ENCODE measurements around the gene SRSF3.

Gene SRSF3

DNA sequence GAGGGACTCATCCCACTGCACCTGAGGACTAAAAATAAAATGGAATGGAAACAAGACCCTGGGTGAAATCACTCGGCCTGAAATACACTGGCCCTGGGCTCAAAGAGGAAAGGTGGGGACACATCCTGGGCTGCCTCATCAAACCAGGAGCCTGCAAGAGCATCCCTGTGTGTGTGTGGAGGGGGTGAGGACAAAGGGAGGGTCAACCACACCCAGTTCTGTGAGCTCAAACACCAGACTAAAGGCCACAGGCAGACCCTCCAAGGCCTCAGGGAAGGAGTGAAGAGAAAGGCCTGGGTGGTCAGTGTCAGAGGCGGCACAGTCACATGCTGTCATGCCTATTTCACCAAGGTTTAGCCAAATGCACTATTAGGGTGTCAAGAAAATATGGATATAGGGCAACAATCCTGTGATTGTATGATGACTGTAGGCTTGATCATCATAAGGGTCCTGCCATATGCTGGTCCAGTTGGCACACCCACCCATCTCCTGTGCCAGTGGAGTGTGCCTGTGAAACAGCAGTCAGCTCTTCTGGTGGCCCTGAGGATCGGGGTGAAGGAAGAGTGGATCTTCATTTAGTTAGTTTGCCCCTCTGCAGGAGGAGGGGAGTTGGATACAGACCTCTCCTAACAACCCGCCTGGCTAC, 28.9 kb downstream of the SRSF3 start:
- no peak for DNase-seq (ENCODE audit: low read depth, low spot score)

DNA sequence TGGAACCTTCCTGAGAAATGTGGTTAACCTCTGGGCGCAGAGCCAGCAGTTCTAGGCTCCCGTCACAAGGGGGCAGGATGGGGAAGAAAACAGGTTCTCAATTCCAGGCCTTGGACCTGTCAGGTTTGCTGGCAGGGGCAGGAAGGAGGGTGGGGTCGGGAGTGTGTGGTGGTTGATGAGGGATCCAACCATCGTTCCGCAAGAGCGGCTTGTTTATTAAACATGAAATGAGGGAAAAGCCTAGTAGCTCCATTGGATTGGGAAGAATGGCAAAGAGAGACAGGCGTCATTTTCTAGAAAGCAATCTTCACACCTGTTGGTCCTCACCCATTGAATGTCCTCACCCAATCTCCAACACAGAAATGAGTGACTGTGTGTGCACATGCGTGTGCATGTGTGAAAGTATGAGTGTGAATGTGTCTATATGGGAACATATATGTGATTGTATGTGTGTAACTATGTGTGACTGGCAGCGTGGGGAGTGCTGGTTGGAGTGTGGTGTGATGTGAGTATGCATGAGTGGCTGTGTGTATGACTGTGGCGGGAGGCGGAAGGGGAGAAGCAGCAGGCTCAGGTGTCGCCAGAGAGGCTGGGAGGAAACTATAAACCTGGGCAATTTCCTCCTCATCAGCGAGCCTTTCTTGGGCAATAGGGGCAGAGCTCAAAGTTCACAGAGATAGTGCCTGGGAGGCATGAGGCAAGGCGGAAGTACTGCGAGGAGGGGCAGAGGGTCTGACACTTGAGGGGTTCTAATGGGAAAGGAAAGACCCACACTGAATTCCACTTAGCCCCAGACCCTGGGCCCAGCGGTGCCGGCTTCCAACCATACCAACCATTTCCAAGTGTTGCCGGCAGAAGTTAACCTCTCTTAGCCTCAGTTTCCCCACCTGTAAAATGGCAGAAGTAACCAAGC, 29.6 kb downstream of the SRSF3 start:
- peak; percentile 90 for DNase-seq (ENCODE audit: low read depth, low spot score)

DNA sequence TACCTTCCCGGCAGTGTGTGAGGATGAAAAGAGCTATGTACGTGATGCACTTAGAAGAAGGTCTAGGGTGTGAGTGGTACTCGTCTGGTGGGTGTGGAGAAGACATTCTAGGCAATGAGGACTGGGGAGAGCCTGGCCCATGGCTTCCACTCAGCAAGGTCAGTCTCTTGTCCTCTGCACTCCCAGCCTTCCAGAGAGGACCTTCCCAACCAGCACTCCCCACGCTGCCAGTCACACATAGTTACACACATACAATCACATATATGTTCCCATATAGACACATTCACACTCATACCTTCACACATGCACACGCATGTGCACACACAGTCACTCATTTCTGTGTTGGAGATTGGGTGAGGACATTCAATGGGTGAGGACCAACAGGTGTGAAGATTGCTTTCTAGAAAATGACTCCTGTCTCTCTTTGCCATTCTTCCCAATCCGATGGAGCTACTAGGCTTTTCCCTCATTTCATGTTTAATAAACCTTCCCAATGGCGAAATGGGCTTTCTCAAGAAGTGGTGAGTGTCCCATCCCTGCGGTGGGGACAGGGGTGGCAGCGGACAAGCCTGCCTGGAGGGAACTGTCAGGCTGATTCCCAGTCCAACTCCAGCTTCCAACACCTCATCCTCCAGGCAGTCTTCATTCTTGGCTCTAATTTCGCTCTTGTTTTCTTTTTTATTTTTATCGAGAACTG, 30.4 kb downstream of the SRSF3 start:
- DNase-seq (ENCODE audit: low read depth, low spot score): no peak

DNA sequence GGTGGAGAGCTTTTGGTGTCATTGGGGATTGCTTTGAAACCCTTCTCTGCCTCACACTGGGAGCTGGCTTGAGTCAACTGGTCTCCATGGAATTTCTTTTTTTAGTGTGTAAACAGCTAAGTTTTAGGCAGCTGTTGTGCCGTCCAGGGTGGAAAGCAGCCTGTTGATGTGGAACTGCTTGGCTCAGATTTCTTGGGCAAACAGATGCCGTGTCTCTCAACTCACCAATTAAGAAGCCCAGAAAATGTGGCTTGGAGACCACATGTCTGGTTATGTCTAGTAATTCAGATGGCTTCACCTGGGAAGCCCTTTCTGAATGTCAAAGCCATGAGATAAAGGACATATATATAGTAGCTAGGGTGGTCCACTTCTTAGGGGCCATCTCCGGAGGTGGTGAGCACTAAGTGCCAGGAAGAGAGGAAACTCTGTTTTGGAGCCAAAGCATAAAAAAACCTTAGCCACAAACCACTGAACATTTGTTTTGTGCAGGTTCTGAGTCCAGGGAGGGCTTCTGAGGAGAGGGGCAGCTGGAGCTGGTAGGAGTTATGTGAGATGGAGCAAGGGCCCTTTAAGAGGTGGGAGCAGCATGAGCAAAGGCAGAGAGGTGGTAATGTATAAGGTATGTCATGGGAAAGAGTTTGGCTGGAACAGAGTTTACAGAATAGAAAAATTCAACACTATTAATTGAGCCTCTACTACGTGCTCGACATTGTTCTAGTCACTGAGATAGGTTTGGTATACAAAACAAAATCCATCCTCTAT, 31.2 kb downstream of the SRSF3 start:
- DNase-seq (ENCODE audit: low read depth, low spot score): no peak

DNA sequence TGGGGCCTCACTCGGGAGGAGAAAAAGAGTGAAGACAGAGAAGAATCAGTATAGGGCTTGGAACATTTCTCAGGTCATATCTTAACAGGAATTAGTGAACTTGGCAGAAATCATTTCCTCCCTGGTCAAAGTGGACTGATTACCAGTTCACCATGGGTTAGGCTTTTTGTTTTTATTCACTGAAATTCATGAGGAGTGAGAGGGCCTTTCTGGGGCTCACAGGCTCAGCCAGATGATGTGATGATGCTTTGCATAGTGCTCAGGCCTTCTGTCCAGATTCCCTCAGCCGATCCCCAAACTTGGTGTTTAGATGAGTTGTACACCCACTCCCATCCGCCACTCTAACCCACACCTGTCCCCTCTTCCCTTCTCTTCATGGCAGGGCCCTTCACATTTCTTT, 32.5 kb downstream of the SRSF3 start:
- no peak for DNase-seq (ENCODE audit: low read depth, low spot score)

DNA sequence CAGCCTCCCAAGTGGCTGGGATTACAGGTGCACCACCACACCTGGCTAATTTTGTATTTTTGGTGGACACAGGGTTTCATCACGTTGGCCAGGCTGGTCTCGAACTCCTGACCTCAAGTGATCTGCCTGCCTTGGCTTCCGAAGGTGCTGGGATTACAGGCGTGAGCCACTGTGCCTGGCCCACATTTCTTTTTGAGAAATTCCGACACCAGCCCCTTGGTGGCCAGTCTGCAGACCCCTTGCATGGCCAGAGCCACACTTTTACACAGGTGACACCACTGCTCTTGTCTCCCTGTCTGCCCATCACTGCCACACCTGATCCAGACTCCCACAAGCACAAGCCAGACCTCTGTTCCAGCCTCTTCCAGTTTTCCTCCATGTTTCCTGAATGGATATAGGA, 33.0 kb downstream of the SRSF3 start:
- no peak for DNase-seq (ENCODE audit: low read depth, low spot score)

DNA sequence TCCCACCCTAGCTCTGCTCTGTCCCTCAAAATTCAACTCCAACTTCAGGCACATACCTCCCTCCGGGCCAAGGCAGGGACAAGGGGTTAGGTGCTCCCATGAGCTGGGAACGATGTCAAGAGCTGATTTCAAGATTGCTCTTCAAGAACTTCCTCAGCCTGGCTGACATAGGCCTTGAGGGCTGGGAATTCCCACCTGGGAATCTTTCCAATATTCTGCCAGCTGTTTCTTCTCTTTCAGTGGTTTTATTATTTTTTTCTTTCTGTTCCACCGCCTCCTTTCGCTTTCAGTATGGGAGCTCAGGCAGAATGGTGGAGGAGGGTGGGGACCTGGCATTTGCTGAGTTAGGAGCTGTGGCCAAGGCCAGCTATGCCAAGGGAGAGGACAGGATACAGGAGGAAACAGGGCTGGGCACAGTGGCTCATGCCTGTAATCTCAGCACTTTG, 33.7 kb downstream of the SRSF3 start:
- DNase-seq (ENCODE audit: low read depth, low spot score): no peak

DNA sequence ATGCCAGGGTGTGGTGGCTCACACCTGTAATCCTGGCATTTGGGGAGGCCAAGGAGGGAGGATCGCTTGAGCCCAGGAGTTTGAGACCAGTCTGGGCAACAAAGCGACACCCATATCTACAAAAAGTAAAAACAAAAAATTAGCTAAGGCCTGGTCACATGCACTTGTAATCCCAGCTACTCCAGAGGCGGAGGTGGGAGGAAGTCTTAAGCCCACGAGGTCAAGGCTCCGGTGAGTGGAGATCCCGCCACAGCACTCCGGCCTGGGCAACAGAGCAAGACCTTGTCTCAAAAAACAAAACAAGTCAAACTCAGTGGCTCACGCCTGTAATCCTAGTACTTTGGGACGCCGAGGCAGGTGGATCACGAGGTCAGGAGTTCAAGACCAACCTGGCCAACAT, 35.6 kb downstream of the SRSF3 start:
- DNase-seq (ENCODE audit: low read depth, low spot score): no peak

DNA sequence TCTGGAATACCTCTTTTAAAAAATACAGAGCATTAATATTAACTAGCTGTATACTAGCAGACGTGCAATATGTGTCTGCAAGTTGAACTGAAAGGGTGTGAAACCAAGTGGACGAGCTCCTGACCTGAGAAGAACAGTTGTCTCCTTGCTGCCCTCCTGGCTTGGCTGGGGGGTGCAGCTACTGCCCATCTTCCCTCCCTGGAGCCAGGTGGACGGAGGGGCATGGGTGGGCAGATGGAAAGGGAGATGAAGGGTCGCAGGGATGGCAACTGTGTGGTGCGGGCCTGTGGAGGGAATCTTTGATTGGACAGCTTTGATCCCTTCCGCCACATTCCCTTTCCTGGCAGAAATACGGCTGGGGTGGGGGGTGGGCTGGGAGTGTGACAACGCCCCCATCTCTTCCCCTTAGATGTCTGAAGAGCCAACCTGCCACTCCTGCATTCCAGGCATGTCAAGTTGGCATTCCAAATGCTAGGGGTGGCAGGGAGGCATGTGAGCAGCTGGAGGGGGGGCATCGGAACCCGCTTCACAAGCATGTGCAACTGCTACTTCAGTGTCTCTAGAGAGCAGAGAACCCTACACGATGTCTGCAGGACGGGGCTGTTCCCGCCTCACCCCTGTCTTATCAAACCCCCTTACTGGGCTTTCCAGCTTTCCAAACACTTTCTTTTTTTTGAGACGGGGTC, 37.3 kb downstream of the SRSF3 start:
- peak; percentile 32 for DNase-seq (ENCODE audit: low read depth, low spot score)

DNA sequence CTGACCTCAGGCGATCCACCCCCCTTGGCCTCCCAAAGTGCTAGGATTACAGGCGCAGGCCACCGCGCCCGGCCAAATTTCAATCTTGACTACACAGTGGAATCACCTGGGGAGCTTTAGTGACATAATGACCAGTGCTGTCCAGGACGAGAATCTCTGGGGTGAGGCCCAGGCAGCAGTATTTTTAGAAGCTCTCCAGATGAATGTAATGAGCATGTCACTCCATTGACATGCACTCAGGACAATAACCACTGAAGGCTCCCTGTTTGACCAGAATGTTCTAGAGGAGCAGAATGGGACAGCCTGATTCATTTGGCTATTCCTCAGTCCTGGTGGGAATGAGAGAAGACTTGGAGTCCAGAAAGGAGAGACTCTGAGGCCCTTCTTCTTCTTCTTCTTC, 39.2 kb downstream of the SRSF3 start:
- no peak for DNase-seq (ENCODE audit: low read depth, low spot score)

DNA sequence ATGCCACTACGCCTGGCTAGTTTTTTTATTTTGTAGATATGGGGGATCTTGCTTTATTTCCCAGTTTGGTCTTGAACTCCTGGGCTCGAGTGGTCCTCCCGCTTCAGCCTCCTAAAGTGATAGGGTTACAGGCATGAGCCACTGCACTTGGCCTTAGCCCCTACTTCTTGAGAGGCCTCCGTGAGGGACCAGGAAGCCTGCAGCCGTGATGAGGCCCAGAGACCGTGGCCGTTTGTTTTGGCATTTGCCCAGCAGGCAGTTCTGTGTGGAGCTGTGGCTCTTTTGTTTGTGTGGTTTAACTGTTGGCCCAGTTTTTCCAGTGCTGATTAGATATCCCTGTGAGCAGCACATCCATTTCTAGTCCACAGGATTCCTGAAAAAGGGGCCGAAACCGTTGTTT, 39.8 kb downstream of the SRSF3 start:
- peak; percentile 51 for DNase-seq (ENCODE audit: low read depth, low spot score)

DNA sequence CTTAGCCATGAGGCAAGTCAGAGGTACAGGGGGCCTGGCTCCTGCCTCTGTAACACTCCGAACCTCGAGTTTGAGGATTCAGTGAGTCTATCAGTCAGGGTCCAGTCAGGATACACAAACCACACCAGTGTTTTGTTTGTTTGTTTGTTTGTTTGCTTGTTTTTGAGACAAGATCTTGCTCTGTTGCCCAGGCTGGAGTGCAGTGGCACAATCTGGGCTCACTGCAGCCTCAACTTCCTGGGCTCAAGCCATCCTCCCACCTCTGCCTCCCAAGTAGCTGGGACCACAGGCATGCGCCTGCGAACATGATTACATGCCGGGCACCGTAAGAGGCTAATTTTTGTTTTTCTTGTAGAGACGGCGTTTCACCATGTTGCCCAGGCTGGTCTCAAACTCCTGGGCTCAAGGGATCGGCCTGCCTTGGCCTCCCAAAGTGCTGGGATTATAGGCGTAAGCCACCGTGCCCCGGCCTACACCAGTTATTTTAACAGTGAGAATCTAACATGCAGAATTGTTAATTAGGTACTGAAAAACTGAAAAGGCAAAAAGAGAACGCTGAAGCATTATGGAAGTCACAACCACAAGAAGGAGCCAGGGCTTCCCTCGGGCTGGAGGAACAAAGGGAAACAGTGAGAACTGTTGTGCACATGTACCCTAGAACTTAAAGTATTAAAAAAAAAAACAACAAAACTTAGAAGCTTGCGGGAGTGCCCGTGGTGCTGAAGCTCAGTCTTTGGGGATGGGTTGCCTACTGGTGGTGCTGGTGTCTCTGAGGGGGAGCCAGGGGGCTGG, 40.4 kb downstream of the SRSF3 start:
- DNase-seq (ENCODE audit: low read depth, low spot score): no peak

DNA sequence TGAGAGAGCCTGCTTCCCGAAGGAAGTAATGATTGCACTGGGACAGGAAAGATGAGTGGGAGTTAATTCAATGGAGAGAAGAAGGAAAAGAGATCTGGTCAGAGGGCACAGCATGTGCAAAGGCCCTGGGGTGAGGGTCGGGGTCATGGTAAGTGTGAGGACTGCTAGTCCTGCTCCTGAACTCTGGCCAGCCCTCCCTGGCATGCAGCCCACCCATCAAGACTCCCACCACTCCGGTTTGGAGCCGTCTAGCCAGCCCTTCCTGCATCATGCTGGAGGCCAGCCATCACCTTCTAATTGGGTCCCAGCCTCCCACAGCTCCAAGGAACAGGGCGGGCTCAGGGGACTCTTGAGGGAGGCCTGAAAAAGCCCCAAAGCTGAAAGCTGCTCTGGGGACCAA, 42.1 kb downstream of the SRSF3 start:
- DNase-seq (ENCODE audit: low read depth, low spot score): no peak

DNA sequence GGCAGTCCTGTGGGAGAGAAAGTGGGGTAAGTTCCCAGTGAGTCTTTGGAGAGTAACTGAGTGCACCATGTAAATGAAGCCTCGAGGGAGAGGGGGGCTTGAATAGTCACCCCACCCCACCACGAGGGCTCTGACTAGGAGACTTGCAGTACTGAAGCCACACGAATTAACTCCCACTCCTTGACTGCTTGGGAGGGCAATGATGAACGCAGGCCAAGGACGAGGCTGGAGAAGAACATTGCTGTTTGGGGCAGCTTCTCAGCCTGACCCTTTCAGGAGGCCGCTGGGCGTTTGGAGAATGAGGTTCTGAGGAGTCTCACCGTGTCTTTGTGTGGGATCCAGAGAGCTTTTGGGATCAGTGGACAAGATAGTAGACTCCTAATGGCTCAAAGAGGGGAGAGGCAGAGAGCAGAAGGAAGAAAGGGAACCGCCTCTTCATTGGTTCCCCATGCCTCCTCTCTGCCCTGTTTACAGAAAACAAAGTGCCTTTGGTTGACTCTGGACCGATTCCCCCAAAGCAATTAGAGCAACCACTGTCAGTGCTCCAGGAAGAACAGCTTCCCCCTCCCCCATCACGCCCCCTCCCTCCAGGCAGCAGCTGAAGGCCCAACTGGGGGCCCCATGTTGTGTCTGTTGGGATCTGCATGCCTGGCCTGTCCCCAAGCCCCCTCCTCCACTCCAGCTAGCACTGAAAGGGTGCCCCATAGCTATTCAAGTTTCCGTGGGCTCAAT, 42.7 kb downstream of the SRSF3 start:
- DNase-seq (ENCODE audit: low read depth, low spot score): peak; percentile 70

DNA sequence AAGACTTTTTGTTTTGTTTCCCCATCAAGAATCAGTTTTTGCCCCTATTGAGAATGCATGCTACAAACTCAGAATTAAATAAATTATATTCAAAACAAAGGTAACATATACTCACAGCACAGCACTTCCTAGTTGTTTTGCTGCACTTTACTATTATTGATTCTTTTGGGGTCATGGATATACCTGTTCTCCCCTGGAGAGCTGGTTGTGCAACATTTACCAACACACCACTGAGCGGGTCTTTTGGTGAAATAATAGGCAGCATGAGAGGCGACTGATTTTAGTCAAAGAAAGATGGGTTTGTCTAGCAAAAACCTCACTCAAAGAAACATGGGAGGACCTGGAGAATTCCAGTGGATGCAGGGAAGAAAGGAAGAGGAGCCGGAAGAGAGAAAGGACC, 44.4 kb downstream of the SRSF3 start:
- DNase-seq (ENCODE audit: low read depth, low spot score): no peak

DNA sequence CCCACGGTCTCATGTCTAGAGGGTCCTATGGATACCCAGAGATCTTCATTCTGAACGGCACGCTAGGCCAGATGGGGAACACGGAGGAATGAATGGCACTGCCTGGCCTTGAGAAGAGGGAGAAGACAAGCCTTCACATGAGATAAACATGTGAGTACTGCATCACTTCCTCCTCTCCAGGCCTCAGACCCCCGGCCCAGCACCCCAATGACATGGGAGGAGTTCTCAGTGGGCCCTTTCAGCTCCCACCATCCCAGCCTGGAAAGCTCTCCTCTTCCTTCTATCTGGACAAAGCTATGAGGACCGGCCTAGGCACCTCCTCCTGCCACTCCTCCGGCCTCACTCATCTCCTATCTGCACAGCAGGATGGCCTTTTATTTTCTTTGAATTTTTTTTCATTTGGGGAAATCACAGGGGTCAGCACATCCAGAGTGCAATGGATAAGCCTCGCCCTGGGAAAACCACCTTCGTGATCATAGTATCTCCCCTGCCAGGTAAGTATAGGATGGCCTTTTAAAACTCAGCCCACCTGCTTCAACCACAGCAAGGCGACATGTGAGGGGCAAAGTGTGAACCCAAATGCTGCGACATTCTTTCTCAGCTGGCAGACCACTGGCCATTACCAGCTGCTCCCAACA, 45.1 kb downstream of the SRSF3 start:
- no peak for DNase-seq (ENCODE audit: low read depth, low spot score)

DNA sequence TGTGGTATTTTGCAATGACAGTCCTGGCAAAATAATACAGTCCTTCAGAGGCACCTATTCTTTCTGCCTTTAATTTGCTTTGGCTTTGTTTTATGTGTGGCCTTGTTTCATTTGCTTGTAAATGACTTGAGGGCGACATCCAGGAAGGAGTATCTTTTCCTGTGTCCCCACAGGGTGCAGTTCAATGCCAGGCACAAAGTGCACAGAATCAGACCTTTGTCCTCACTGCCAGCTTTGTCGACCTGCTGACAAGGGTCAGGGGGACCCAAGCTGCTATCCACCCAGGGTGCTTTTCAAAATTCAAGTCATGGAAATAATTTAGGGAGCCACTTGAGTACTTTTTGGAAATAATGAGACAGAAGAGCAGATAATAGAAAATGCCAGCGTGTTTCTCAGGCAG, 47.4 kb downstream of the SRSF3 start:
- no peak for DNase-seq (ENCODE audit: low read depth, low spot score)

DNA sequence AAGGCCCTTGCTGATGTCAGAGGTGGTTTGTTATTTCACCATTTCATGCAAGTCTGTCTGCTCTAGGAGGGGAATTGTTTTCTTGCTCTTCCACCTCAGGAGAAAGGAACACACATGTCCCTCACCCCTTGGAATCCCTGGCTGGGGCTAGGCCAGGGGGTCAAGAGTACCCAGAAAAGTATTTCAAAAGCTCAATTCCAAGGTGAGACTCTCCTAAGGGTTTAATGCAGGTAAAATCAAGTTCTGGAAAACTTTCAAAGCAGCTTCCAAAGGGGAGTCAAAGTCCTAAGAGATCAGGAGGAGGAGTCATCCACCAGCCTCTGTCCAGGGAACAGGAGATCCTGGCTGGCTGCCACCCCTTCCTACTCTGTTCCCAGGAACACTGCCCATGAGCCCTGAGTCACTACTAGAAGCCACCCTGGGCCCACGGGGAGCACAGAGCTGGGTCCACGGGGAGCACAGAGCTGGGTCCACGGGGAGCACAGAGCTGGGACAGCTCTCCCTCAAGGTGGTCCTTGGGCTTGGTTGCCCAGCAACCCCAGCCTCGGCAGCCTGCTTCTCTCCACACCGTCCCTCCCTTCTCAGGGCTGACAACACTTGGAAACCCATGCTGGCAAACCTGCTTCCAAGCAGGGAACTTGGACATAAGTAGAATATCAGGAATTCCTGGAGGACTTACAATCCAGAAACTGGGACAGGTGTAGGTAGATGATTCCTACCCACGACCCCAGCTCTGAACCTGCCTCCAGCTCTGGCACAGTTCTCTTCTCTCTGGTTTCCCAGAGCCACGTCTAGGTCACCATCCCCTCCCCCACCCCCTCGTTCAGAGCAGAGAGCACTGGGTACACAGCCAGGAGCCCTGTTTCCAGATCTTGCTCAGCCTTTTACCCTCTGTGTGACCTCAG, 49.0 kb downstream of the SRSF3 start:
- no peak for DNase-seq (ENCODE audit: low read depth, low spot score)

Measured in ELF-1 (cell line).